HepG2 (cell line): ENCODE measurements around the gene FAM174C. TPM values are rescaled to one million over a fixed set of nuclear protein-coding genes. Genes with fewer than 3 reads are reported as not detected.
A peak's percentile ranks its signal among the peaks of the same experiment; 100 is the strongest.

Experiments
- CBFB ChIP-seq: sonication (generic); formaldehyde crosslinking; IDR thresholded peaks from 2 replicates; pipeline ENCODE4 v1.4.0; 2020; ENCODE audit warnings: missing genetic modification reagents
- EZH2 ChIP-seq: conservative IDR thresholded peaks from 2 replicates; pipeline ENCODE4 v1.6.1; 2012; ENCODE audit warnings: mild to moderate bottlenecking, low read depth, low read length, moderate library complexity
- FOXA1 ChIP-seq, 2 experiments: fragments of 450-650 bp in 1 of 2; sonication (generic) in 1 of 2; formaldehyde crosslinking in 1 of 2; IDR thresholded peaks; 2 replicates each; pipeline versions ENCODE4 v1.4.0 to v1.6.1; 2016 to 2020; ENCODE audit warnings: missing genetic modification reagents in 1 of 2
- IRF1 ChIP-seq: sonication (generic); formaldehyde crosslinking; IDR thresholded peaks from 2 replicates; pipeline ENCODE4 v1.4.0; 2020; ENCODE audit warnings: low read depth, mild to moderate bottlenecking, missing genetic modification reagents
- JUND ChIP-seq: sonication (generic); formaldehyde crosslinking; IDR thresholded peaks from 2 replicates; pipeline ENCODE4 v1.8.0; 2022; ENCODE audit warnings: mild to moderate bottlenecking, missing genetic modification reagents
- NR1H2 ChIP-seq: sonication (generic); formaldehyde crosslinking; IDR thresholded peaks from 2 replicates; pipeline ENCODE4 v1.8.1; 2022; ENCODE audit warnings: low read depth, missing genetic modification reagents, borderline replicate concordance
- NR2F2 ChIP-seq: IDR thresholded peaks from 2 replicates; pipeline ENCODE4 v1.6.1; 2012; ENCODE audit warnings: low read depth, inconsistent platforms, borderline replicate concordance
- ONECUT2 ChIP-seq: sonication (generic); formaldehyde crosslinking; IDR thresholded peaks from 2 replicates; pipeline ENCODE4 v1.4.0; 2020; ENCODE audit warnings: missing genetic modification reagents
- REST ChIP-seq, 2 experiments: IDR thresholded peaks; 2 replicates each; pipeline ENCODE4 v1.6.1; 2011 to 2012; ENCODE audit warnings: low read length in 2 of 2, borderline replicate concordance in 1 of 2, low read depth in 1 of 2, mild to moderate bottlenecking in 1 of 2, moderate library complexity in 1 of 2
- SIN3A ChIP-seq: IDR thresholded peaks from 2 replicates; pipeline ENCODE4 v1.6.1; 2011; ENCODE audit warnings: low read depth, mild to moderate bottlenecking, control low read depth, low read length, borderline replicate concordance
- SRSF1 ChIP-seq: fragments of 200-400 bp; formaldehyde crosslinking; optimal IDR thresholded peaks from 2 replicates; pipeline ENCODE3; 2017; ENCODE audit warnings: mild to moderate bottlenecking, low read depth, low read length, moderate library complexity
- ZBTB43 ChIP-seq: sonication (generic); formaldehyde crosslinking; conservative IDR thresholded peaks from 2 replicates; pipeline ENCODE4 v1.4.0; 2020; ENCODE audit warnings: missing genetic modification reagents
- ZNF768 ChIP-seq: sonication (generic); formaldehyde crosslinking; IDR thresholded peaks from 2 replicates; pipeline ENCODE4 v1.4.0; 2020; ENCODE audit warnings: missing genetic modification reagents
- polyA plus RNA-seq, 8 experiments: library from polyadenylated mRNA; depleted of rRNA in 3 of 8; stranded (reverse) in 7 of 8; unstranded in 1 of 8; fragments of >200 nt; fragmentation: Illumina TruSeq in 4 of 8; extraction: Trizol in 4 of 8; gene quantifications; 2 replicates each; pipeline versions ENCODE4 v1.2.1 to v1.2.3, GENCODE V29; 2011 to 2016; ENCODE audit warnings: low read depth in 4 of 8, missing spikeins in 1 of 8, mixed read lengths in 1 of 8; ENCODE audit not compliant: insufficient read depth in 1 of 8
- total RNA-seq, 5 experiments: library from RNA; depleted of rRNA; stranded (reverse); fragments of >200 nt; fragmentation: Illumina TruSeq; extraction: Trizol; gene quantifications; 2 replicates each; pipeline ENCODE4 v1.2.3, GENCODE V29; 2016; ENCODE audit warnings: low read depth in 1 of 5
- TF ChIP-seq, protein P1 (sequence below): IDR thresholded peaks from 2 replicates; pipeline ENCODE4 v1.6.1; 2016
- TF ChIP-seq, protein P2 (sequence below): sonication (generic); formaldehyde crosslinking; IDR thresholded peaks from 2 replicates; pipeline ENCODE4 v1.4.0; 2020; ENCODE audit warnings: missing genetic modification reagents, borderline replicate concordance

FAM174C gene
- total and polyA plus RNA-seq, 2 of the 13 experiments (the other 11 are each of a cell fraction or from before 2014, with no cell fraction given): 19.5 to 31.3 TPM

- TF ChIP-seq, protein P1, sequence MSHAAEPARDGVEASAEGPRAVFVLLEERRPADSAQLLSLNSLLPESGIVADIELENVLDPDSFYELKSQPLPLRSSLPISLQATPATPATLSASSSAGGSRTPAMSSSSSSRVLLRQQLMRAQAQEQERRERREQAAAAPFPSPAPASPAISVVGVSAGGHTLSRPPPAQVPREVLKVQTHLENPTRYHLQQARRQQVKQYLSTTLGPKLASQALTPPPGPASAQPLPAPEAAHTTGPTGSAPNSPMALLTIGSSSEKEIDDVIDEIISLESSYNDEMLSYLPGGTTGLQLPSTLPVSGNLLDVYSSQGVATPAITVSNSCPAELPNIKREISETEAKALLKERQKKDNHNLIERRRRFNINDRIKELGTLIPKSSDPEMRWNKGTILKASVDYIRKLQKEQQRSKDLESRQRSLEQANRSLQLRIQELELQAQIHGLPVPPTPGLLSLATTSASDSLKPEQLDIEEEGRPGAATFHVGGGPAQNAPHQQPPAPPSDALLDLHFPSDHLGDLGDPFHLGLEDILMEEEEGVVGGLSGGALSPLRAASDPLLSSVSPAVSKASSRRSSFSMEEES (CRISPR knock-in tag): no peak; the same call in 1 of the 2 replicates
- TF ChIP-seq SIN3A (peak; percentile 65; the same call in 1 of the 2 replicates), CBFB (CRISPR knock-in tag) (no peak), NR2F2 (no peak), SRSF1 (no peak), EZH2 (no peak), JUND (CRISPR knock-in tag) (peak; percentile 9; the same call in 1 of the 2 replicates), REST (IDR thresholded peaks at IDR 0.05; ENCODE audit: borderline replicate concordance in 1 of 2, low read depth in 1 of 2, low read length in 2 of 2) (no peak; a peak in 1 of 4 replicates), ONECUT2 (CRISPR knock-in tag) (no peak), ZBTB43 (CRISPR knock-in tag) (no peak), IRF1 (CRISPR knock-in tag) (no peak), NR1H2 (CRISPR knock-in tag) (no peak), ZNF768 (CRISPR knock-in tag) (no peak), FOXA1 (IDR thresholded peaks at IDR 0.05) (no peak), FOXA1 (CRISPR knock-in tag; IDR thresholded peaks at IDR 0.05) (no peak)
- TF ChIP-seq, protein P2, sequence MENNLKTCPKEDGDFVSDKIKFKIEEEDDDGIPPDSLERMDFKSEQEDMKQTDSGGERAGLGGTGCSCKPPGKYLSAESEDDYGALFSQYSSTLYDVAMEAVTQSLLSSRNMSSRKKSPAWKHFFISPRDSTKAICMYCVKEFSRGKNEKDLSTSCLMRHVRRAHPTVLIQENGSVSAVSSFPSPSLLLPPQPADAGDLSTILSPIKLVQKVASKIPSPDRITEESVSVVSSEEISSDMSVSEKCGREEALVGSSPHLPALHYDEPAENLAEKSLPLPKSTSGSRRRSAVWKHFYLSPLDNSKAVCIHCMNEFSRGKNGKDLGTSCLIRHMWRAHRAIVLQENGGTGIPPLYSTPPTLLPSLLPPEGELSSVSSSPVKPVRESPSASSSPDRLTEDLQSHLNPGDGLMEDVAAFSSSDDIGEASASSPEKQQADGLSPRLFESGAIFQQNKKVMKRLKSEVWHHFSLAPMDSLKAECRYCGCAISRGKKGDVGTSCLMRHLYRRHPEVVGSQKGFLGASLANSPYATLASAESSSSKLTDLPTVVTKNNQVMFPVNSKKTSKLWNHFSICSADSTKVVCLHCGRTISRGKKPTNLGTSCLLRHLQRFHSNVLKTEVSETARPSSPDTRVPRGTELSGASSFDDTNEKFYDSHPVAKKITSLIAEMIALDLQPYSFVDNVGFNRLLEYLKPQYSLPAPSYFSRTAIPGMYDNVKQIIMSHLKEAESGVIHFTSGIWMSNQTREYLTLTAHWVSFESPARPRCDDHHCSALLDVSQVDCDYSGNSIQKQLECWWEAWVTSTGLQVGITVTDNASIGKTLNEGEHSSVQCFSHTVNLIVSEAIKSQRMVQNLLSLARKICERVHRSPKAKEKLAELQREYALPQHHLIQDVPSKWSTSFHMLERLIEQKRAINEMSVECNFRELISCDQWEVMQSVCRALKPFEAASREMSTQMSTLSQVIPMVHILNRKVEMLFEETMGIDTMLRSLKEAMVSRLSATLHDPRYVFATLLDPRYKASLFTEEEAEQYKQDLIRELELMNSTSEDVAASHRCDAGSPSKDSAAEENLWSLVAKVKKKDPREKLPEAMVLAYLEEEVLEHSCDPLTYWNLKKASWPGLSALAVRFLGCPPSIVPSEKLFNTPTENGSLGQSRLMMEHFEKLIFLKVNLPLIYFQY: no peak
Observed at GRCh38 chr19:1260749-1261537, 14.4 kb upstream of the FAM174C start (continued).
